Kidney glomerular epithelial cell (primary cell): ENCODE data around the gene MRPS15.
A peak's percentile ranks its signal among the peaks of the same experiment; 100 is the strongest.
"Not testable (repeated sequence)": the region's sequence is repeated elsewhere in the genome, so short reads cannot be mapped to it uniquely, and the experiment has no call there.

Experiments
- DNase-seq: peaks from one replicate; lab custom pipeline; 2025; lab: John Stamatoyannopoulos, UW

MRPS15 gene

GRCh38 chr1:36463803-36464604 lies at the start of gene MRPS15:
Gene MRPS15 (minus strand): TSS chr1:36464384. CDS start chr1:36464275, 109 bp downstream.
- peak; percentile 92 for DNase-seq

GRCh38 chr1:36512842-36513241 lies 48.7 kb upstream of the MRPS15 start:
- DNase-seq: no peak

- no peak for DNase-seq
These were observed 47.9 kb upstream of the MRPS15 start for GRCh38 chr1:36511804-36512798.

- not testable (repeated sequence) for DNase-seq
These were observed 47.0 kb upstream of the MRPS15 start for GRCh38 chr1:36511220-36511619.

DNA sequence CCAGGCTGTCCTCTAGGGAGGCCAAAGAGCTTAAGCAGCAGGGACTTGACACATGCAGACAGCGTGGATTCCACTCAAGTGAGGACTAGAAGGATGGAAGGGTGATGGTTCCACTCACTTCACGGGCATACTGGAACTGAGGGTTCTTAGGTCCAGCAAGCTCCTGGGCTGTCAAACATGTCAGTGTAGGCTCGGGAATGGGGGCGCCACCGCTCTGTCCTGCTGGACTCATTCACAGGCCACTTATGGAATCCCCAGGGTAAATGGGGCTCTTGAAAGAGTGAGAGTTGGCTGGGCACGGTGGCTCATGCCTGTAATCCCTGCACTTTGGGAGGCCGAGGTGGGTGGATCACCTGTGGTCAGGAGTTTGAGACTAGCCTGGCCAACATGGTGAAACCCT lies 46.2 kb upstream of the MRPS15 start:
- no peak for DNase-seq

DNA sequence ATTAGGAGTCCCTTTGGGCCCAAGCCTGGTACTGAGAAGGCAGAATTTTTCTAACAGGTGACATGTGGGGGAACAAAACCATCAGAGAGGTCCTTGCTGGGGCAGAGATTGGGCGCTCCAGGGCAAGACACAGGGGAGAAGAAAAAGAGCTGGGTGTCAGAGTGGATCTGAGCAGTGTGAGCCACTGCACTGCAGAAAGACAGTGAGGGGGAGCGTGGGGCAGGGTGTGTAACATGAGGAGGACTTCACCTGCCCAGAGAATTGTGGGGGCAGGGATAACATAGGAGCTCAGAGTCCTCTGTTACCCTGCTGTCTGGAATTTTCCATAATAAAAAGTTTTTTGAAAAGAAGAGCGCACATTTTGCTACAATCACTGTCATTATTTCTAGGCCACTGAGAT lies 44.1 kb upstream of the MRPS15 start:
- no peak for DNase-seq

- DNase-seq: no peak
These were observed 42.2 kb upstream of the MRPS15 start for GRCh38 chr1:36506276-36506920.

- no peak for DNase-seq
These were observed 39.5 kb upstream of the MRPS15 start for GRCh38 chr1:36503733-36504132.

DNA sequence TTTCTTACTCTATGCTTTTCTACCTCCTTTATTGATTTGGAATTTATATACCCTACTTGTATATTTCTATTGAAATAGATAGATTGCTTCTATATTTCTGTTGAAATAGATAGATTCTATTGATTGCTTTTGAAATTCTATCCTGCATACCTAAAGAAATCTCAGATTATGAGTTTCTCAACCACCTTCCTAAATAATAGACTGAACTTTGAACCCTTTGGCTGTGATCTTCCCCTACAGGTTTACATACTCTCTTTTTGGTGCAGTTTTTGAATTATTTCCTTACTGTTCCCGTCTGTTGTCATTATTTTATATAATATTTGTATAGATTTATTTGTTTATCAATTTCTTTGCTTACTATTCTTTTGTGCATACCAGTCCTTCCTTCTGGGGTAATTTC lies 39.0 kb upstream of the MRPS15 start:
- no peak for DNase-seq

DNA sequence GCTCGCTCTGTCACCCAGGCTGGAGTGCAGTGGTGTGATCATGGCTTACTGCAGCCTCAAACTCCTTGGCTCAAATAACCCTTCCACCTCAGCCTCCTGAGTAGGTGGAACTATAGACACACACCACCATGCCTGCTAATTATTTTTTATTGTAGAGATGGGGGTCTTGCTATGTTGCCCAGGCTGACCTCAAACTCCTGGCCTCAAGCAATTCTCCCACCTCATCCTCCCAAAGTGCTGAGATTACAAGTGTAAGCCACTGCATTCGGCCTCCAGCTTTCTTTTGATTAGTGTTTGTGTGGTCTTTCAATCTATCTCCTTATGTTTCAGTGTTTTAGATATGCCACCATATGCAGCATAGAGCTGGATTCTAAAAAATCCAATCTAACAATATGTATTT lies 38.4 kb upstream of the MRPS15 start:
- no peak for DNase-seq

GRCh38 chr1:36501911-36502310 lies 37.7 kb upstream of the MRPS15 start:
- DNase-seq: not testable (repeated sequence)

DNA sequence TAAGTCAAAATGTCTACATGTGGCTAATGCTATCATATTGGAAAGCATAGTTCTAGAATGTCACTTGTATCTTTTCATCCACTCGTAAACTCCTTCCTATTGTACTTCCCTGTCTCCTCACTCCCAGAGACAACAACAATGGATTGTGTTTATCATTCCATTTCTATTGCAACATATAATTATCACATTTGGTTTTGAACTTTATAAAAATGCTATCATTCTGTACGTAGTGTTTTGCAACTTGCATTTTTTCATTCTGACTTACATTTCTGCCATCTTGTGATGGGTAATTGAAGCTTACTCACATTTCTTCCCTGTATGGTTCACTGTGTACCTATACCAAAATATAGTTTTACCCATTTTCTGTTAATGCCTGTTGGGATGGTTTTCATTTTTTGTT lies 33.0 kb upstream of the MRPS15 start:
- no peak for DNase-seq

DNA sequence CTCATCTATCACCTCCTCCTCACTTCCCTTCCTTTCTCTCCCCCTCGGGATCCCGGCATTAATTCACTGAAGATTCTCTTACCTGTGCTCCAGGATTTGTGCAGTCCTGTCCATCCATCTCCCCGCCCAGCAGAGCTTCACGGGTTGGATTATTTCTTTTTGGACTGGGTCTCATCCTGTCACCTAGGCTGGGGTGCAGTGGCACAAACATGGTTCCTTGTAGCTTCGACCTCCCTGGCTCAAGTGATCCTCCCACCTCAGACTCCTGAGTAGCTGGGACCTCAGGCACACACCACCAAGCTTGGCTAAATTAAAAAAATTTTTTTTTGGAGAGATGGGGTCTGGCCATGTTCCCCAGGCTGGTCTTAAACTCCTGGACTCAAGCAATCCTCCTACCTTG lies 30.8 kb upstream of the MRPS15 start:
- DNase-seq: no peak

DNA sequence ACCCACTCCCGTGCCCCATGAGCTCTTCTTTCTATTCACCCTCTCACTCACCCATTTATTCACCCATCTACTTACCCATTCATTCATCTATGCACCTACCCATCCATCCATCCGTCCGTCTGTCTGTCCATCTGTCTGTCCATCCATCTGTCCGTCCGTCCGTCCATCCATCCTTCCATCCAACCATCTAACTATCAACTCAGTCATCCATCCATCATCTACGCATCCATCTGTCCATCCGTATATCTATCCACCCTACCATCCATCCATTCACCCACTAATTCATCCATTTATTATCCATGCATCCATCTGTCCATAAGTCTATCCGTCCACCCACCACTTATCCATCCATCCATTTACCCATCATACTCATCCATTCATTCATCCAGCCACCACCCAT lies 29.3 kb upstream of the MRPS15 start:
- no peak for DNase-seq

DNA sequence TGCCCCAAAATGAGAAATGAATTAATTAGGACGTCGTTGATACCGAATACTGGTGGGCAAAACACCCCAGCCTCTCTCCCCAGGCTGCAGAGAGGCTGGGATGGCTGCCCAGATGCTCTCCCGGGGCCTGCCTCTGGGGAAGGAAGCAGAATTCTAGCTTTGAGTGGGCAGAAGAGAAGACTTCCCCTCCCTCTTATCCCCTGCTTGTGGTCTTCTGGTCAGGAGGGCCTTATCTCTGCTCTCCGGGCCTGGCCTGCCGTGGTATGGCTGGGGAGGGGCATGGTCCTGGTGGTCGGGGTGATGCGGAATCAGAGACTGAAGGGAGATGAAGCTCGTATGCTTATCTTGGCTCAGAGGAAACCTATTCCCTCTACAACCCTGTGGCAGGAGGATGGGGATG lies 28.3 kb upstream of the MRPS15 start:
- no peak for DNase-seq

DNA sequence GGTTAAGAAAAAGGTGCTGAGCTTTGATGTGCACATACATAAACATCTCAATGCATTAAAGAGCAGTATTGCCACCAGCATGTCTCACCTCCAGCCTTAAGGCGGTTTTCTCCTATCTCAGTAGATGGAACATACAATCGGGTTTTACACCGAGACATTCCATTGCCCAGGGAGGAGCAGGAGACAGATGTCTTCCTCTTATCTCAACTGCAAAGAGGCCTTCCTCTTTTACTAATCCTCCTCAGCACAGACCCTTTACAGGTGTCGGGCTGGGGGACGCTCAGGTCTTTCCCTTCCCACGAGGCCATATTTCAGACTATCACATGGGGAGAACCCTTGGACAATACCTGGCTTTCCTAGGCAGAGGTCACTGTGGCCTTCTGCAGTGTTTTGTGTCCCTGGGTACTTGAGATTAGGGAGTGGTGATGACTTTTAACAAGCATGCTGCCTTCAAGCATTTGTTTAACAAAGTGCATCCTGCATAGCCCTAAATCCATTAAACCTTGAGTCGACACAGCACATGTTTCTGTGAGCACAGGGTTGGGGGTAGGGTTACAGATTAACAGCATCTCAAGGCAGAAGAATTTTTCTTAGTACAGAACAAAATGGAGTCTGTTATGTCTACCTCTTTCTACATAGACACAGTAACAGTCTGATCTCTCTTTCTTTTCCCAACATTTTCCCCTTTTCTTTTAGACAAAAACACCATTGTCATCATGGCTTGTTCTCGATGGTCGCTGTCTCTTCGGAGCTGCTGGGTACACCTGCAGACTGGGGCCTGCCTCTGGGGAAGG lies 25.3 kb upstream of the MRPS15 start:
- DNase-seq: not testable (repeated sequence)

GRCh38 chr1:36487906-36488305 lies 23.7 kb upstream of the MRPS15 start:
- DNase-seq: no peak

DNA sequence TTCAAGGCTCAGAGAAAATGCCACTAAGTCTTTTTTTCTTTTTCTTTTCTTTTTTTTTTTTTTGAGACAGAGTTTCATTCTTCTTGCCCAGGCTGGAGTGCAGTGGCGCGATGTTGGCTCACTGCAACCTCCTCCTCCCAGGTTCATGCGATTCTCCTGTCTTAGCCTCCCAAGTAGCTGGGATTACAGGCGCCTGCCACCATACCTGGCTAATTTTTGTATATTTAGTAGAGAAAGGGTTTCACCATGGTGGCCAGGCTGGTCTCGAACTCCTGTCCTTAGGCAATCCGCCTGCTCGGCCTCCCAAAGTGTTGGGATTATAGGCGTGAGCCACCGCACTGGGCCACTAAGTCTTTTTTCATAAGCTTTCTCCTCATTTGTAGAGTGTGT lies 23.1 kb upstream of the MRPS15 start:
- not testable (repeated sequence) for DNase-seq

GRCh38 chr1:36486439-36487335 lies 22.5 kb upstream of the MRPS15 start:
- no peak for DNase-seq

- no peak for DNase-seq
These were observed 21.9 kb upstream of the MRPS15 start for GRCh38 chr1:36486093-36486438.

DNA sequence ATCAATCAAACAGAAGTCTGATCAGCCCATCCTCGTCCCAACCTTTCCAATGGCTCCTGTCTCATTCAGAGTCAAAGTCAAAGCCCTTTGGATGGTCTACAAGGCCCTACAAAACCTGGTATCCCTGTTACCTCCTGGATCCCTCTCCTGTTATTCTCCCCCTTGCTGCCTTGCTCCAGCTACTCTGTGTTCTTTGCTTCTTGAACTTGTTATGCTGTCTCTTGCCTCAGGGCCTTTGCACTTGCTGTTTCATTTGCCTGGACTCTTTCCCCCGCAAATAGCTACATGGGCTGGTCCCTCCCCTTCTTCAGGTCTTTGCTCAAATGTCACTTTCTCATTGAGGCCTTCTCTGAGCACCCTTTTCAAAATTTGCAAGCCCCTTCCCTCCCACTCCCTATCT lies 19.9 kb upstream of the MRPS15 start:
- no peak for DNase-seq
